Spleen (tissue), 11 donors: ENCODE results near the gene NPDC1. TPM values are rescaled to one million over a fixed set of nuclear protein-coding genes. Genes with fewer than 3 reads are reported as not detected.

Source experiments
- DNase-seq: peaks from one replicate; pipeline ENCODE4 v3.0.0-alpha.2; 2020
- H3K27ac ChIP-seq, 8 donors: fragments of 200-600 bp; sonication (generic) in 7 of 8; 1 replicate in 4 of 8; 2 replicates in 4 of 8; pipeline versions ENCODE4 v1.5.0 to v1.8.0; 2016 to 2021; ENCODE audit warnings: inconsistent platforms in 4 of 8, mild to moderate bottlenecking in 4 of 8, moderate library complexity in 1 of 8
- H3K27me3 ChIP-seq, 7 donors: fragments of 200-600 bp; sonication (generic) in 6 of 7; replicated peaks in 1 of 7; 1 replicate in 4 of 7; 2 replicates in 3 of 7; pipeline versions ENCODE4 v1.5.0 to v1.8.0; 2016 to 2021; ENCODE audit warnings: inconsistent platforms in 3 of 7, mild to moderate bottlenecking in 1 of 7
- H3K36me3 ChIP-seq, 6 donors: fragments of 200-600 bp; sonication (generic) in 5 of 6; 1 replicate in 4 of 6; 2 replicates in 2 of 6; pipeline versions ENCODE4 v1.5.0 to v1.8.0; 2016 to 2021; ENCODE audit warnings: inconsistent platforms in 2 of 6
- H3K4me1 ChIP-seq, 6 donors: fragments of 200-600 bp; sonication (generic) in 5 of 6; 1 replicate in 3 of 6; 2 replicates in 3 of 6; pipeline versions ENCODE4 v1.5.0 to v1.8.0; 2016 to 2021; ENCODE audit warnings: inconsistent platforms in 3 of 6
- H3K4me3 ChIP-seq, 8 donors: fragments of 200-600 bp; sonication (generic) in 7 of 8; 1 replicate in 4 of 8; 2 replicates in 4 of 8; pipeline versions ENCODE4 v1.5.0 to v1.8.0; 2016 to 2021; ENCODE audit warnings: inconsistent platforms in 4 of 8, mild to moderate bottlenecking in 4 of 8, moderate library complexity in 2 of 8
- H3K9me3 ChIP-seq, 8 donors: fragments of 200-600 bp; sonication (generic) in 7 of 8; 1 replicate in 4 of 8; 2 replicates in 4 of 8; pipeline versions ENCODE4 v1.5.0 to v1.8.0; 2016 to 2021; ENCODE audit warnings: inconsistent platforms in 4 of 8
- POLR2A ChIP-seq, 3 donors: fragments of 450-650 bp; IDR thresholded peaks; one replicate each; pipeline ENCODE4 v1.5.1; 2017; ENCODE audit warnings: antibody characterized with exemption in 3 of 3, mild to moderate bottlenecking in 1 of 3
- POLR2AphosphoS5 ChIP-seq, 3 donors: sonication (generic); formaldehyde crosslinking; IDR thresholded peaks; one replicate each; pipeline ENCODE4 v1.5.1; 2017; ENCODE audit warnings: antibody characterized with exemption in 3 of 3
- WGBS, 5 donors: extraction: QIAGEN DNeasy Blood & Tissue Kit in 3 of 5; methylation state at CpG; one replicate each; pipeline versions ENCODE4 v1.1.5 to v1.1.7; 2013 to 2018; 5-methylcytosine and 5-hydroxymethylcytosine counted together
- intact Hi-C: fragments of 100-400 bp; cut with DNase I; formaldehyde crosslinking; loops from one replicate; pipeline ENCODE4 v1.15.0; 2023; ENCODE audit warnings: low total_unique reads
- polyA plus RNA-seq, 3 donors: library from polyadenylated mRNA; stranded (reverse); fragments of 200-250 nt; gene quantifications; one replicate each; pipeline ENCODE4 v1.2.1, GENCODE V29; 2013
- total RNA-seq, 7 donors: library from RNA; depleted of rRNA in 3 of 7; stranded (reverse); fragments of >200 nt in 3 of 7; fragmentation: NEBNext Ultra II Directional in 4 of 7; extraction: Animal tissue kit (Norgen Biotek cat#: 25700) in 4 of 7; gene quantifications; one replicate each; pipeline versions ENCODE4 v1.1.0 to v1.2.1, GENCODE V29; 2016 to 2021
- TF ChIP-seq, protein P1 (sequence below), 11 experiments: fragments of 200-600 bp in 7 of 11; fragments of 450-650 bp in 4 of 11; sonication (generic) in 4 of 11; IDR thresholded peaks in 8 of 11; conservative IDR thresholded peaks in 3 of 11; 1 replicate in 7 of 11; 2 replicates in 4 of 11; pipeline versions ENCODE4 v1.4.0 to v1.8.0; 2016 to 2021; ENCODE audit warnings: antibody characterized with exemption in 11 of 11, inconsistent platforms in 4 of 11, mild to moderate bottlenecking in 1 of 11
- donor health status: healthy with polysubstance abuse.
- donor health status: DM: no; HTN: no; CAD: no; lungs with moderate emphysema.
- donor health status: DM: no; HTN: no; CAD: no.
- donor health status: Bipolar disorder and iron deficiency.
- donor health status: healthy.
- donor health status: DM: no; HTN: no; CAD: no.
- donor health status: DM: yes; HTN: yes; CAD: no.

Gene NPDC1
- total and polyA plus RNA-seq, 10 donors, result 86.3 to 358 (median 132) TPM

DNA sequence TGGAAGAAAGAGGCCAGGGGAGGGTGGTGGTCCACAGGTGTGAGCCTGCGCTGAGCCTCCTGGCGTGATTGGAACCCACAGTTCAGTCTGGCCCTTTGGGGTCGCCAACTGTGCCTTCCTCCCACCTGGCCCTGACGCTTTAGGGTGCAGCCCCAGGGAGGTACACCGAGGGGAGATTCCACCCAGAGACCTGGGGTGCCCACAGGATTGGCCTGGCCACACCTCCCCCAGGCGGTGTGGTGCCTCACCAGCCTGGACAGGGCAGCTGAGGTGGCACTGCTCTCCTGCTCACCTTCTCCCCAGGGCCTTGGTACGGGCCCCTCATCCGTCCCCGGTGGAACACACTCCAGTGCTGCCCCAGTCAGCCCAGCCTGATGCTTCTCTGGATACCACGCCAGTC, 48.6 kb downstream of the NPDC1 start:
- peak overlapping the region; percentile 26 to 89 (median 78) for H3K27ac ChIP-seq
- peaks cover 56 to 100% (median 90%) of the 10 kb centered on the region in 6 donors for H3K4me1 ChIP-seq
- H3K4me3 ChIP-seq, result peak overlapping the region in 3 of 8 donors; percentile 27 to 63 (median 30)
- no peak for DNase-seq
- H3K36me3 ChIP-seq, result peaks cover 0 to 21% (median 4%) of the 10 kb centered on the region in 6 donors
- H3K27me3 ChIP-seq, result peaks cover 0 to 30% (median 0%) of the 10 kb centered on the region in 7 donors
- WGBS, 5 donors, result 72 to 81% (median 78%) methylated on average over 8 to 10 of the region's 10 CpGs
- H3K9me3 ChIP-seq, result no peaks in the 10 kb centered on the region
- intact Hi-C loops, result no loop called here
- TF ChIP-seq POLR2A (IDR thresholded peaks at IDR 0.05) (no peak), POLR2AphosphoS5 (IDR thresholded peaks at IDR 0.05) (no peak)
- TF ChIP-seq, protein P1, sequence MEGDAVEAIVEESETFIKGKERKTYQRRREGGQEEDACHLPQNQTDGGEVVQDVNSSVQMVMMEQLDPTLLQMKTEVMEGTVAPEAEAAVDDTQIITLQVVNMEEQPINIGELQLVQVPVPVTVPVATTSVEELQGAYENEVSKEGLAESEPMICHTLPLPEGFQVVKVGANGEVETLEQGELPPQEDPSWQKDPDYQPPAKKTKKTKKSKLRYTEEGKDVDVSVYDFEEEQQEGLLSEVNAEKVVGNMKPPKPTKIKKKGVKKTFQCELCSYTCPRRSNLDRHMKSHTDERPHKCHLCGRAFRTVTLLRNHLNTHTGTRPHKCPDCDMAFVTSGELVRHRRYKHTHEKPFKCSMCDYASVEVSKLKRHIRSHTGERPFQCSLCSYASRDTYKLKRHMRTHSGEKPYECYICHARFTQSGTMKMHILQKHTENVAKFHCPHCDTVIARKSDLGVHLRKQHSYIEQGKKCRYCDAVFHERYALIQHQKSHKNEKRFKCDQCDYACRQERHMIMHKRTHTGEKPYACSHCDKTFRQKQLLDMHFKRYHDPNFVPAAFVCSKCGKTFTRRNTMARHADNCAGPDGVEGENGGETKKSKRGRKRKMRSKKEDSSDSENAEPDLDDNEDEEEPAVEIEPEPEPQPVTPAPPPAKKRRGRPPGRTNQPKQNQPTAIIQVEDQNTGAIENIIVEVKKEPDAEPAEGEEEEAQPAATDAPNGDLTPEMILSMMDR (IDR thresholded peaks at IDR 0.05 in 8 of 11, conservative IDR thresholded peaks at IDR 0.05 in 3 of 11), result no peak

DNA sequence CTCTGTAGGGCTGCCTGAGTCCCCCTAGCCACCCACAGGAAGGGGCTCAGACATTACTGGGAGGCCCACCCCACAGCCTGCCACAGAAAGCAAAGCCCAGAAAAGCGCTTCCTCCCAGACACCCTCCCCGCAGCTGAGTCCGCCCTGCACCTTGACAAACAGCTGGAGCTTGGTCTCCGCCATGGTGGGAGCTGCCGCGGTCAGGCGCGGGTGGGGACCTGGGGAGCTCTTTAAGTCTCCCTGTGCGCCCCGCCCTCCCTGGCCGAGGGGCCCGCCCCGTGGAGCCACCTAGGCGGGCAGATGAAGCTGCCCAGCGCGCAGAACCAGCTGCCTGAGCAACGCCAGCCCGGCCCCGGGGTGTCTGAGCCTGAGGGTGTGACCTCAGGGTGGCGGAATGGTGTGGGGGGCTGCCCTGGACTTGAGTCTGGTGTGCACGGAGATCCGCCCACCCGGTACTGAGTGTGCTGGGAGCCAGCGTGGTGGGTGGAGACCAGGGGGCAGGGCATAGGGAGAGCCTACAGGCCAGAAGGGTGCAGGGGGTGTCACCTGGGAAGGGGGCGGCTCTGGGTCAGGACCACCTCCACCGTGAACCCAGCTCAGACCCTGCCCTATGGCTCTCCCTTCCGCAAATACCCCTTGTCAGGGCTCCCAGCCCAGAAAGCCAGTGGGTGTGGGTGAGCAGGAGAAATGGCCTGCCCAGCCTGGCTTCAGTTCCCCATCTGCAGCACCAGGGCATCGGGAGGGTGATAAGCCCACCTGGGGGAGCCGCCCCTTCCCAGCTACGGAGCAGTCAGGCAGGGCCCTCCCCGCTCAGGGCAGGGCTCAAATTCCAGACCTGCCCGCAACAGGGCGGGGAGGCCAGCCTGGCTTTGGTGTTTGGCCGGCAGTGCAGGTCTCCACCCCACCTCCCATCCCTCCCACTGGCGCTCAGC, 49.4 kb downstream of the NPDC1 start, which contains the start of gene CLIC3:
Gene CLIC3 (minus strand): TSS at position 208 of the 932 bp plus-strand sequence. CDS start 25 bp downstream, at position 183.
- WGBS, 5 donors, result 17 to 30% (median 22%) methylated on average over 8 to 35 of the region's 35 CpGs
- Histone ChIP-seq H3K9me3 (no peaks in the 10 kb centered on the region), H3K27ac (peak within 1 kb of the TSS; percentile 39 to 89 (median 78)), H3K36me3 (peaks cover 0 to 21% (median 4%) of the 10 kb centered on the region in 6 donors), H3K4me1 (peaks cover 56 to 98% (median 94%) of the 10 kb centered on the region in 6 donors), H3K27me3 (peaks cover 0 to 30% (median 0%) of the 10 kb centered on the region in 7 donors), H3K4me3 (peak within 1 kb of the TSS in 6 of 8 donors; percentile 14 to 63 (median 24))
- intact Hi-C loops, result no loop called here
- TF ChIP-seq, protein P1 (IDR thresholded peaks at IDR 0.05 in 8 of 11, conservative IDR thresholded peaks at IDR 0.05 in 3 of 11), result no peak
- TF ChIP-seq POLR2AphosphoS5 (IDR thresholded peaks at IDR 0.05), result peak; percentile 17 to 62 (median 44)
- DNase-seq, result peak; percentile 88

DNA sequence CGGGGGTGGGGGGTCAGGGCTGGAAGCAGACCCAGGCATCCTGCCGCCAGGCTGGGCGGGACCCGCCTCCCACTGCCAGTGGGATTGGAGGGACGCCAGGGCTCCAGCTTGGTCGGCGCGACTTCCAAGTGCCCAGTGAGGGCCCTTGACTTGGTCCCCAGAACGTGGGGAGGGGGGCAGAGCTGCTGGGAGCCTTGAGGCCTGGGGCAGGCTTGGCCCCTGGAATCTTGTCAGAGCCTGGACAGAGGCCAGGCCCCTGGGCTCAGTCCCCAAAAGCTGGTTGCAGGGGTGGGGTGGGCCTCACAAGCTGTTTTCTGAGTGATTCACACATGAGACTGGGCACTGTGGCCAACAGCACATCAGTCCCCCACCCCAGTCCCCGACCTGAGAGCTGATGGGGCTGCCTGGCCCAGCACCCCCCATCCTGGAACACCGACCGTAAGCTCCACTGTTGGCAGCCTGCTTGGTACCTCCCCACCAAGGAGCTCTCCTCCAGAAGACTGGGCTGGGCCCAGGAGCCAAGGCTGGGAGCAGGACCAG, 50.1 kb downstream of the NPDC1 start:
- Histone ChIP-seq H3K9me3 (no peaks in the 10 kb centered on the region), H3K36me3 (peaks cover 0 to 21% (median 4%) of the 10 kb centered on the region in 6 donors), H3K27me3 (peaks cover 0 to 30% (median 0%) of the 10 kb centered on the region in 7 donors), H3K4me3 (peak overlapping the region in 3 of 8 donors; percentile 27 to 63 (median 30)), H3K4me1 (peaks cover 56 to 97% (median 93%) of the 10 kb centered on the region in 6 donors), H3K27ac (peak overlapping the region; percentile 39 to 89 (median 78))
- intact Hi-C loops, result no loop called here
- TF ChIP-seq, protein P1 (IDR thresholded peaks at IDR 0.05 in 8 of 11, conservative IDR thresholded peaks at IDR 0.05 in 3 of 11), result no peak
- peak in 2 of 3 donors; percentile 26 to 73 for TF ChIP-seq POLR2AphosphoS5 (IDR thresholded peaks at IDR 0.05)
- WGBS, 5 donors, result 35 to 58% (median 38%) methylated on average over 8 to 12 of the region's 12 CpGs
- DNase-seq, result no peak
